H1 (cell line): ENCODE results near the gene C6orf120. TPM values are rescaled to one million over a fixed set of nuclear protein-coding genes. Genes with fewer than 3 reads are reported as not detected.

Experiments used
- ASH2L ChIP-seq: fragments of 200-600, 300-600 bp; sonication (generic); IDR thresholded peaks from one replicate; pipeline ENCODE4 v1.7.1; 2017; ENCODE audit warnings: low read length
- BACH1 ChIP-seq: IDR thresholded peaks from 2 replicates; pipeline ENCODE4 v1.6.1; 2012; ENCODE audit warnings: low read length, improper control_type of control experiment
- CTBP2 ChIP-seq: IDR thresholded peaks from 2 replicates; pipeline ENCODE4 v1.7.0; 2011; ENCODE audit warnings: borderline replicate concordance, mild to moderate bottlenecking, moderate library complexity, mixed read lengths, low read length; ENCODE audit not compliant: insufficient read depth, insufficient read length
- EP300 ChIP-seq, 2 experiments: IDR thresholded peaks; 1 replicate in 1 of 2; 2 replicates in 1 of 2; pipeline ENCODE4 v1.6.1; 2011 to 2012; ENCODE audit warnings: low read depth in 2 of 2, low read length in 2 of 2, mild to moderate bottlenecking in 2 of 2, borderline replicate concordance in 1 of 2, inconsistent platforms in 1 of 2, moderate library complexity in 1 of 2
- KDM4A ChIP-seq: IDR thresholded peaks from one replicate; pipeline ENCODE4 v1.7.1; 2012; ENCODE audit warnings: low read depth, mild to moderate bottlenecking, moderate library complexity, low read length, inconsistent platforms; ENCODE audit not compliant: severe bottlenecking
- RAD21 ChIP-seq, 2 experiments: IDR thresholded peaks in 1 of 2; conservative IDR thresholded peaks in 1 of 2; 2 replicates each; pipeline ENCODE4 v1.6.1; 2011; ENCODE audit warnings: low read depth in 2 of 2, low read length in 2 of 2, improper control_type of control experiment in 1 of 2, inconsistent platforms in 1 of 2, mild to moderate bottlenecking in 1 of 2, moderate library complexity in 1 of 2
- RBBP5 ChIP-seq: IDR thresholded peaks from 2 replicates; pipeline ENCODE4 v1.7.1; 2012; ENCODE audit warnings: low read depth, mild to moderate bottlenecking, inconsistent platforms, low read length, moderate library complexity, borderline replicate concordance
- polyA plus RNA-seq, 7 experiments: library from polyadenylated mRNA; depleted of rRNA in 3 of 7; stranded (reverse) in 5 of 7; unstranded in 2 of 7; fragments of >200 nt in 5 of 7; fragments of 200-250 nt in 2 of 7; gene quantifications; 1 replicate in 5 of 7; 2 replicates in 1 of 7; 4 replicates in 1 of 7; pipeline versions ENCODE4 v1.2.1 to v1.2.3, GENCODE V29; 2011 to 2013; ENCODE audit warnings: missing spikeins in 2 of 7, mixed read lengths in 2 of 7
- total RNA-seq: library from RNA; stranded (reverse); fragmentation: NEBNext Ultra II Directional; extraction: Animal tissue kit (Norgen Biotek cat#: 25700); gene quantifications from 2 replicates; pipeline ENCODE4 v1.2.1, GENCODE V29; 2021
- TF ChIP-seq, protein P1 (sequence below): fragments of 300-600 bp; sonication (generic); IDR thresholded peaks from 2 replicates; pipeline ENCODE4 v1.7.1; 2012; ENCODE audit warnings: low read length, moderate library complexity, mild to moderate bottlenecking, inconsistent platforms; ENCODE audit not compliant: insufficient replicate concordance
- TF ChIP-seq, protein P2 (sequence below): IDR thresholded peaks from 2 replicates; pipeline ENCODE4 v1.6.1; 2012; ENCODE audit warnings: inconsistent platforms

Gene C6orf120
- total and polyA plus RNA-seq, 2 of the 8 experiments (the other 6 are each of a cell fraction or from before 2014, with no cell fraction given), result 16.2 to 30.6 TPM

DNA sequence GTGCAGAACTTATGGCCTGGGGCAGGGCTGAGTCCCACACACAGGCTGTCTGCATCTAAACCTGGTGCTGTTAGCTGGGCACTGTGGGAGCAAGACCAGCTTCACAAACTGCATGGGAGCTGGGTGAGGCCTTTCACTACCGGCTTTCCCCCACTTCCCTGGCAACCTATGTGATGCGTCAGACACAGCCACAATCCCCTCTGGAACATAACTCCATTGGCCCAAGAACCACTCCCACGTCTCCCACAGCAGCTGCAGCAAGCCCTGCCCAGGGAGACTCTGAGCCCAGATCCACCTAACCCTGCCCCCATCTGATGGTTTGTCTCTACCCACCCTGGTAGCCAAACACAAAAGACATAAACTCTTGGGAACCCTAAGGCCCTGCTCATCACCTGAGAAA is 9.4 kb upstream of the C6orf120 start (continued):
- TF ChIP-seq, protein P1, sequence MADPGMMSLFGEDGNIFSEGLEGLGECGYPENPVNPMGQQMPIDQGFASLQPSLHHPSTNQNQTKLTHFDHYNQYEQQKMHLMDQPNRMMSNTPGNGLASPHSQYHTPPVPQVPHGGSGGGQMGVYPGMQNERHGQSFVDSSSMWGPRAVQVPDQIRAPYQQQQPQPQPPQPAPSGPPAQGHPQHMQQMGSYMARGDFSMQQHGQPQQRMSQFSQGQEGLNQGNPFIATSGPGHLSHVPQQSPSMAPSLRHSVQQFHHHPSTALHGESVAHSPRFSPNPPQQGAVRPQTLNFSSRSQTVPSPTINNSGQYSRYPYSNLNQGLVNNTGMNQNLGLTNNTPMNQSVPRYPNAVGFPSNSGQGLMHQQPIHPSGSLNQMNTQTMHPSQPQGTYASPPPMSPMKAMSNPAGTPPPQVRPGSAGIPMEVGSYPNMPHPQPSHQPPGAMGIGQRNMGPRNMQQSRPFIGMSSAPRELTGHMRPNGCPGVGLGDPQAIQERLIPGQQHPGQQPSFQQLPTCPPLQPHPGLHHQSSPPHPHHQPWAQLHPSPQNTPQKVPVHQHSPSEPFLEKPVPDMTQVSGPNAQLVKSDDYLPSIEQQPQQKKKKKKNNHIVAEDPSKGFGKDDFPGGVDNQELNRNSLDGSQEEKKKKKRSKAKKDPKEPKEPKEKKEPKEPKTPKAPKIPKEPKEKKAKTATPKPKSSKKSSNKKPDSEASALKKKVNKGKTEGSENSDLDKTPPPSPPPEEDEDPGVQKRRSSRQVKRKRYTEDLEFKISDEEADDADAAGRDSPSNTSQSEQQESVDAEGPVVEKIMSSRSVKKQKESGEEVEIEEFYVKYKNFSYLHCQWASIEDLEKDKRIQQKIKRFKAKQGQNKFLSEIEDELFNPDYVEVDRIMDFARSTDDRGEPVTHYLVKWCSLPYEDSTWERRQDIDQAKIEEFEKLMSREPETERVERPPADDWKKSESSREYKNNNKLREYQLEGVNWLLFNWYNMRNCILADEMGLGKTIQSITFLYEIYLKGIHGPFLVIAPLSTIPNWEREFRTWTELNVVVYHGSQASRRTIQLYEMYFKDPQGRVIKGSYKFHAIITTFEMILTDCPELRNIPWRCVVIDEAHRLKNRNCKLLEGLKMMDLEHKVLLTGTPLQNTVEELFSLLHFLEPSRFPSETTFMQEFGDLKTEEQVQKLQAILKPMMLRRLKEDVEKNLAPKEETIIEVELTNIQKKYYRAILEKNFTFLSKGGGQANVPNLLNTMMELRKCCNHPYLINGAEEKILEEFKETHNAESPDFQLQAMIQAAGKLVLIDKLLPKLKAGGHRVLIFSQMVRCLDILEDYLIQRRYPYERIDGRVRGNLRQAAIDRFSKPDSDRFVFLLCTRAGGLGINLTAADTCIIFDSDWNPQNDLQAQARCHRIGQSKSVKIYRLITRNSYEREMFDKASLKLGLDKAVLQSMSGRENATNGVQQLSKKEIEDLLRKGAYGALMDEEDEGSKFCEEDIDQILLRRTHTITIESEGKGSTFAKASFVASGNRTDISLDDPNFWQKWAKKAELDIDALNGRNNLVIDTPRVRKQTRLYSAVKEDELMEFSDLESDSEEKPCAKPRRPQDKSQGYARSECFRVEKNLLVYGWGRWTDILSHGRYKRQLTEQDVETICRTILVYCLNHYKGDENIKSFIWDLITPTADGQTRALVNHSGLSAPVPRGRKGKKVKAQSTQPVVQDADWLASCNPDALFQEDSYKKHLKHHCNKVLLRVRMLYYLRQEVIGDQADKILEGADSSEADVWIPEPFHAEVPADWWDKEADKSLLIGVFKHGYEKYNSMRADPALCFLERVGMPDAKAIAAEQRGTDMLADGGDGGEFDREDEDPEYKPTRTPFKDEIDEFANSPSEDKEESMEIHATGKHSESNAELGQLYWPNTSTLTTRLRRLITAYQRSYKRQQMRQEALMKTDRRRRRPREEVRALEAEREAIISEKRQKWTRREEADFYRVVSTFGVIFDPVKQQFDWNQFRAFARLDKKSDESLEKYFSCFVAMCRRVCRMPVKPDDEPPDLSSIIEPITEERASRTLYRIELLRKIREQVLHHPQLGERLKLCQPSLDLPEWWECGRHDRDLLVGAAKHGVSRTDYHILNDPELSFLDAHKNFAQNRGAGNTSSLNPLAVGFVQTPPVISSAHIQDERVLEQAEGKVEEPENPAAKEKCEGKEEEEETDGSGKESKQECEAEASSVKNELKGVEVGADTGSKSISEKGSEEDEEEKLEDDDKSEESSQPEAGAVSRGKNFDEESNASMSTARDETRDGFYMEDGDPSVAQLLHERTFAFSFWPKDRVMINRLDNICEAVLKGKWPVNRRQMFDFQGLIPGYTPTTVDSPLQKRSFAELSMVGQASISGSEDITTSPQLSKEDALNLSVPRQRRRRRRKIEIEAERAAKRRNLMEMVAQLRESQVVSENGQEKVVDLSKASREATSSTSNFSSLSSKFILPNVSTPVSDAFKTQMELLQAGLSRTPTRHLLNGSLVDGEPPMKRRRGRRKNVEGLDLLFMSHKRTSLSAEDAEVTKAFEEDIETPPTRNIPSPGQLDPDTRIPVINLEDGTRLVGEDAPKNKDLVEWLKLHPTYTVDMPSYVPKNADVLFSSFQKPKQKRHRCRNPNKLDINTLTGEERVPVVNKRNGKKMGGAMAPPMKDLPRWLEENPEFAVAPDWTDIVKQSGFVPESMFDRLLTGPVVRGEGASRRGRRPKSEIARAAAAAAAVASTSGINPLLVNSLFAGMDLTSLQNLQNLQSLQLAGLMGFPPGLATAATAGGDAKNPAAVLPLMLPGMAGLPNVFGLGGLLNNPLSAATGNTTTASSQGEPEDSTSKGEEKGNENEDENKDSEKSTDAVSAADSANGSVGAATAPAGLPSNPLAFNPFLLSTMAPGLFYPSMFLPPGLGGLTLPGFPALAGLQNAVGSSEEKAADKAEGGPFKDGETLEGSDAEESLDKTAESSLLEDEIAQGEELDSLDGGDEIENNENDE, result no peak
- TF ChIP-seq ASH2L, result no peak
- TF ChIP-seq EP300 (IDR thresholded peaks at IDR 0.05; ENCODE audit: borderline replicate concordance in 1 of 2, low read depth in 2 of 2, low read length in 2 of 2), result no peak
- TF ChIP-seq, protein P2, sequence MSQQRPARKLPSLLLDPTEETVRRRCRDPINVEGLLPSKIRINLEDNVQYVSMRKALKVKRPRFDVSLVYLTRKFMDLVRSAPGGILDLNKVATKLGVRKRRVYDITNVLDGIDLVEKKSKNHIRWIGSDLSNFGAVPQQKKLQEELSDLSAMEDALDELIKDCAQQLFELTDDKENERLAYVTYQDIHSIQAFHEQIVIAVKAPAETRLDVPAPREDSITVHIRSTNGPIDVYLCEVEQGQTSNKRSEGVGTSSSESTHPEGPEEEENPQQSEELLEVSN, result no peak
- no peak for TF ChIP-seq RBBP5
- TF ChIP-seq BACH1, result no peak
- TF ChIP-seq CTBP2, result no peak
- no peak for TF ChIP-seq KDM4A
- no peak for TF ChIP-seq RAD21 (IDR thresholded peaks at IDR 0.05 in 1 of 2, conservative IDR thresholded peaks at IDR 0.05 in 1 of 2; ENCODE audit: low read depth in 2 of 2, low read length in 2 of 2)
